RWPE2 (cell line): Measurements from ENCODE around the gene EEFSEC.

ENCODE experiments used
- ATAC-seq: fragments of 200-7000 bp; cut with Tn5 transposase; 3 replicates; pipeline ENCODE4 v1.9.1; 2021; ENCODE audit warnings: low read depth
- DNase-seq: peaks from one replicate; pipeline ENCODE4 v3.0.0-alpha.2; 2020; ENCODE audit warnings: low spot score
- H3K27ac ChIP-seq: fragments of 450-650 bp; 2 replicates; pipeline ENCODE4 v1.5.1; 2017; ENCODE audit warnings: mild to moderate bottlenecking; ENCODE audit not compliant: poor library complexity, severe bottlenecking
- H3K27me3 ChIP-seq: fragments of 250-450 bp; sonication (Bioruptor Pico); 2 replicates; pipeline ENCODE4 v1.5.1; 2021; ENCODE audit warnings: mild to moderate bottlenecking, moderate library complexity; ENCODE audit not compliant: insufficient read depth, poor library complexity, severe bottlenecking
- H3K36me3 ChIP-seq: fragments of 250-450 bp; sonication (Bioruptor Pico); 2 replicates; pipeline ENCODE4 v1.5.1; 2020; ENCODE audit warnings: low read depth, mild to moderate bottlenecking, moderate library complexity
- H3K4me1 ChIP-seq: fragments of 250-450 bp; sonication (Bioruptor Pico); 2 replicates; pipeline ENCODE4 v1.5.1; 2021; ENCODE audit warnings: mild to moderate bottlenecking, moderate library complexity; ENCODE audit not compliant: insufficient read depth, poor library complexity, severe bottlenecking
- H3K4me3 ChIP-seq: fragments of 250-450 bp; sonication (Bioruptor Pico); 2 replicates; pipeline ENCODE4 v1.5.1; 2021; ENCODE audit warnings: mild to moderate bottlenecking, moderate library complexity; ENCODE audit not compliant: severe bottlenecking
- H3K9me3 ChIP-seq: fragments of 250-450 bp; sonication (Bioruptor Pico); 2 replicates; pipeline ENCODE4 v1.5.1; 2021; ENCODE audit warnings: mild to moderate bottlenecking, moderate library complexity; ENCODE audit not compliant: severe bottlenecking
- CTCF ChIP-seq: fragments of 450-650 bp; IDR thresholded peaks from one replicate; pipeline ENCODE4 v1.5.1; 2017; ENCODE audit warnings: mild to moderate bottlenecking, moderate library complexity; ENCODE audit not compliant: poor library complexity, severe bottlenecking

EEFSEC gene

GRCh38 chr3:128411574-128412064 lies 258.3 kb downstream of the EEFSEC start:
- H3K4me1 ChIP-seq = peaks cover 4% of the 10 kb centered on the region
- no peak overlapping the region for H3K27ac ChIP-seq
- H3K36me3 ChIP-seq = no peaks in the 10 kb centered on the region
- no peak for DNase-seq
- TF ChIP-seq CTCF = no peak
- no peaks in the 10 kb centered on the region for H3K9me3 ChIP-seq
- no peak for ATAC-seq
- no peak overlapping the region for H3K4me3 ChIP-seq
- no peaks in the 10 kb centered on the region for H3K27me3 ChIP-seq

GRCh38 chr3:128412180-128413002 lies 259.1 kb downstream of the EEFSEC start:
- H3K4me3 ChIP-seq = no peak overlapping the region
- H3K36me3 ChIP-seq = no peaks in the 10 kb centered on the region
- no peaks in the 10 kb centered on the region for H3K9me3 ChIP-seq
- no peak overlapping the region for H3K27ac ChIP-seq
- DNase-seq (no peak), ATAC-seq (no peak)
- no peaks in the 10 kb centered on the region for H3K27me3 ChIP-seq
- H3K4me1 ChIP-seq = peaks cover 4% of the 10 kb centered on the region
- TF ChIP-seq CTCF = no peak

GRCh38 chr3:128413003-128413370 lies 259.7 kb downstream of the EEFSEC start:
- Histone ChIP-seq H3K9me3 (no peaks in the 10 kb centered on the region), H3K27me3 (no peaks in the 10 kb centered on the region), H3K36me3 (no peaks in the 10 kb centered on the region), H3K4me3 (no peak overlapping the region), H3K4me1 (peaks cover 4% of the 10 kb centered on the region), H3K27ac (no peak overlapping the region)
- no peak for TF ChIP-seq CTCF
- no peak for DNase-seq
- no peak for ATAC-seq

- no peaks in the 10 kb centered on the region for H3K27me3 ChIP-seq
- no peak overlapping the region for H3K27ac ChIP-seq
- no peaks in the 10 kb centered on the region for H3K36me3 ChIP-seq
- ATAC-seq (no peak), DNase-seq (no peak)
- H3K4me3 ChIP-seq = no peak overlapping the region
- no peaks in the 10 kb centered on the region for H3K9me3 ChIP-seq
- H3K4me1 ChIP-seq = peaks cover 4% of the 10 kb centered on the region
- TF ChIP-seq CTCF = no peak
These were observed 260.3 kb downstream of the EEFSEC start for GRCh38 chr3:128413413-128414205.
